GM18498 (cell line): ENCODE results near the gene POU2F3.

Experiments
- ATAC-seq: cut with Tn5 transposase; IDR thresholded peaks from one replicate; pipeline ENCODE4 v1.9.1; 2021; ENCODE audit warnings: mild to moderate bottlenecking, moderate library complexity; ENCODE audit not compliant: unreplicated experiment

The POU2F3 gene

DNA sequence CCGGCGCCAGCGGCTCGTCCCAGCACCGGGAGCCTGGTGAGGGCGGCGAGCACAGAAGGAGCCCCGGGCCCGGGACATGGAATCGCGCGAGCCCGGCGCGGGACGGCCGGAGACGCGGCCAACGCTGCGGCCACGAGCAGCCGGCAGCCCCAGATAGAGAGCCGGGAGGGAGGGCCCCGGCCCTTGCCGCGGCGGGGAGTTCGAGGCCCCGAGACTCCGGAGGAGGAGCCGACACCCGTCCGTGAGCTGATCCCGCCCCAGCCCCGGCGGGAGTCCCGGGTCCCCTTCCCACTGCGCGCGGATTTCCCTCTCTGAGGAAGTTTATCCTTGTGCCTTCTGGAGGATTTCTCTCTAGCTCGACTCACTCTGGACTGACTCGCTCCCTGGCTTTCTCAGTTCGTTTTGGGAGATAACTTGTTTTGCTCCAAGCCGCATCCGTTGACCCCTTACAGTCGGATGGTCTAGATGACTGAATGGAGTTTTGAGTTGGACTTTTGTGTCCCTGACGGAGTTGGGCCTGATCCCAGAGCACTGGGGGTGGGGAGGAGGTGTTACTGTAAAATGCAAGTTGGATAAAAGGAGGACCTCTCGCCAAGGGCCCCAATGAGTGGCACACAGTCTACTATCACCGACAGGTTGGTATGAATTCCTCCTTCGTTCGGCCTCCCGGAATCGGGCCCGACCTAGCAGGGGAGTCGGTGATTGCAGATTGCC lies 96.9 kb downstream of the POU2F3 start:
- ATAC-seq, result peak; percentile 35

DNA sequence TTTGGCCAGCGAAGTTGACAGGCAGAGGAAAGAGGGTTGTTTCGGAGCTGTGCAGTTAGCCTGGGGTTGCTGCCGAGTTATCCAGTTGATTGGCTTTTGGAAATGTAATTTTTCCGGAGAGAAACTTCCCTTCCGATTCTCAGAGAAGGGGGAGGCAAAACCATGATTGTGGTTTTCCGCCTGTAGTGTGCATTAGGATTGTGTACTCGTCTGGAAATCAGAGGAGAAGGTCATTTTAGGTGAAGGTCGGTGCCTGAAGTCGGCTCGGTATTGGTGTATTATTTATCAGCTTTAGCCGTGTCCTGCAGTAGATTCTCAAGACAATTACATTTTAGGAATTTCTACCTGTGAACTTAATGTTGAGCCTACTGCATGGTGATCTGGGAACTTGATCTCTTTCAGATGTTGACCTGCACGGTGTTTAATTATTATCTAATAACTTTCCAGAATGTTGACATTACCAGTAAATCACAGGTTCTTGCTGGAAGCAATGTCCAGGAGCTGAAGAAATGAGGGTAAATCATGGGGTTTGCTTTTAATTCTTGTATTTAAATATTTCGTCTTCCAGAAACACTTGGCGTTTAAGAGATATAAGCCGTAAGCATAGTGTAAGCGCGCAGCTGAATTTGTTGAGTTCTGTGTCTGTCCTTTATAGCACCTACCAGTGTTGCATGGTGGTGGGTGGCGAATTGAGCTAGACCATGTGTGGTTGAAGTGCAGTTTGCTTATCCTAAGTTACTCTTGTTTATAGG lies 97.6 kb downstream of the POU2F3 start:
- ATAC-seq, result no peak

DNA sequence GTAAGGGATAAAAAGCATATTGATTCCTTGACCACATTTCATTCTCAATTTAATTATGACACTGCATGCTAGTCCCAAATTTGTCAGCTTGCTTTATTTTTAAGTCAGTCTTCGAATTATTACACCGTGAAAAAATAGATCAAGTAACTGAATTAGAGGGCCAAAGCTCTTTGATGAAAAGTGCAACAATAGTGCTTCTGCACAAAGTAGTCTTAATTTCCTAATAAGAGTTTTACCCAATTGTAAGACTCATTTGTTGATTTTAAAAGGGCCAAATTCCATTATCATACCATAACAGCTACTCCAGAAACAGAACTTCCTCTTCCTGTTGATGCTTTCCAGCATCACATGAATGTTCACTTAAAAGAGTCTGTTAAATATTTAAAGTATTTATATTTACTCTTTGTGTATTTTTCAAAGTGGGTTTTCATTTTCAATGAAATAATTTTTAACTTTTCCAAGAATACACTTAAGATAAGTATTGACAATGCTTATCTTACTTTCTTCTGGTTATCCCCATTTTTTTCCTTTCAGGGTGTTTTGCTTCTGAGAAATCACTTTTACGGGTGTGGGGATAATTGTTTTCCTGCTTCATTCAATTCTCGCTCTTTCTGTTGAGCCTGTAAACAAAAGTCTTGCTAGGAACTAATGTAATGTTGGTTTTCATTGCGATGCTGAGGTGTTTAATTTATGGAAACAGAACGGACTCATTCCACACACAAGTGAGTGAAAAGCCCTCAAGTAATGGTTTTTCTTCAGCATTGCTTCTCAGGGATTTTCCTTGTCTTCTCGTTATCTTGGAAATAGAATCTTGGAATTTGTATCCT lies 98.4 kb downstream of the POU2F3 start:
- ATAC-seq, result no peak

DNA sequence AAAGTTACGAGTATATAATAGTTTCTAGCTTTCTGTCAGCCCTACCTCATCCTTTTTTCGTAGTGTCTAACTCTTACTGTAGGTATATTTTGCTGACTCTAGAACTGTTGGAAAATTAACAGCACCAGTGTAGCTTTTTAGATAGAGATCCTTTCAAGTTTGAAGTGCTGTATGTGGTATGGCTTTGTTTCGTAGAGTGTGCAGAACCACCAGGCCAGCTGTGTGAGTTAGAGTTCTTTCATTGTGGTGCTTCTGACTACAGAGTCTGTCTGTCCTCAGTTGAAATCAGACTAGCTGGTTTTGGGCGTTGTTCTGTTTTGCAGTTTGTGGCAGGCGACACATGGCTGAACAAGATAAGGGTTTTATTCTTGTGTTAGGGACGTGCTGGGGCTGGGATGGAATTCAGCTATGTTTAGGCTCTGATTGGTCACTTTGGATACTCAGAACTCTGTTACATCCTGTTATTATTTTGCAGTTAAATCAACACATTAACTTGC lies 99.5 kb downstream of the POU2F3 start:
- ATAC-seq, result no peak

DNA sequence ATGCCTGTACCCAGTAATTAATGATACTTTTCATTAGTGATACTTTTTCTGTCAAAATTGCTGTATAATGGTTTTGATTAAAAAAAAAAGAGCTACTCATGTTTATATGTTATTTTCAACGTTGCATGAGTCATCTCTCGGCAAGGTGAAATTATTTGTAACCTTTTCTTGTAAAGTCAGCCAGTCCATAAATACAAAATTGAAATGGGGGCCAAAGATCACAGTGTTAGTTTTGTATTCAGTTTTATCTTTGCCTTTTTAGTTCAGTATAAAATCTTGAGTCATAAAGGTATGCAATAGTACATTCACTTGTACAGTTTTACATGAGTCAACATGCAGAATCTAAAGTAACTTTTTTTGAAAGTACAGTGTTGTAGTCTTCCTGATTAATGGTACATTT lies 100.6 kb downstream of the POU2F3 start:
- ATAC-seq, result no peak

DNA sequence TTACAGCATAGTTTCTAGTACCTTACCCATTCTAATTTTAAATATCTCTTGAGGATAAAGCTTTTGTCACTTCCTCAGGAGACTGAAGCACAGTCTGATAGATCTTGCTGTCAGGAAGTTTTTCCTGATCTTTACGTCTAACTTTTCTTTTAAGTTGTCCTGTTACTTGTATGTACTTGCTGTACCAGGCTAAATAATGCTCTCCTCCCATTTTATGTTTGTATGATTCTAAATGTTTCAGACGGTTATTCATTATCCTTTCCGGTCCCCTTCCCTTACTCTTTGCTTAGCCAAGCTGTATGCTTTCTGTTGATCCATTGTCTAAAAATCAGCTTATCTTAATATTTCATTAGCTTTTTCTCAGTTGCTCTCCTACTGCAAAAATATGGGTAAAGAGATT lies 102.3 kb downstream of the POU2F3 start:
- no peak for ATAC-seq

DNA sequence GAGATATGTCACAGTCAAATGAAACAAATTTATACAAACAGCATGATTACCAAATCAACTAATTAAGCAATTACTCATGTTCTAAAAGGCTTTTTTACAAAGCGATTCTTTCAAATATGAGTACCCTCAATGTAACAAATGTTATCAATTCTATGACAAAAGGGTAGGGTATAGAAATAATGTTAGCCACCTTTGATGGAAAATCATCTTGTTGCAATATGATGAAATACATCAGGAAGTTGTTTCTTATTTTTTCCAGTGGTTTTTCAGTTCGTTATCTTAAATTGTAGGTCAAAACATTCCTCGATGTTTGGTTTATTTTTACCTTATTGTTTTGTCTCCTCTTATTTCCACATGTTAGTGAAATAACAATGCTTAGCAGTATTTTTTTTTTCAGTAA lies 102.7 kb downstream of the POU2F3 start:
- ATAC-seq, result no peak

DNA sequence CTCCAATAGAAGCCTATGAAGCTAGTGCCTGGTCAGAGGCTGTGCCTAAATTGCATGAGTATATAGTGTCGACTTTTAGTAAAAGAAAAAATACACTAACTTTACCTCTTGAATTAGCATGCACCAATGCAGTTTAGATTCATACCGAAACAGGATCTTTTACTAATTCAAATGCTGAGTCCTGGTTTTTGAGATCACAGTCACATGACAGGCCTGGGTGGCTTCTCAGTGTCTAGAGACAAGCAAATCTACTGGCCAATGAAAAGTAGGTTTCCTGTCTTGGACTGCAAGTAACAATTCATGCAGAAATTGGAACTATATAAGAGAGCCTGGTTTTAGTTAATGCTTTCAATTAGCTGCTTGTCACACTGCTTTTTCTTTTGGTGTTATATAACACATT lies 103.5 kb downstream of the POU2F3 start:
- ATAC-seq, result peak; percentile 44

DNA sequence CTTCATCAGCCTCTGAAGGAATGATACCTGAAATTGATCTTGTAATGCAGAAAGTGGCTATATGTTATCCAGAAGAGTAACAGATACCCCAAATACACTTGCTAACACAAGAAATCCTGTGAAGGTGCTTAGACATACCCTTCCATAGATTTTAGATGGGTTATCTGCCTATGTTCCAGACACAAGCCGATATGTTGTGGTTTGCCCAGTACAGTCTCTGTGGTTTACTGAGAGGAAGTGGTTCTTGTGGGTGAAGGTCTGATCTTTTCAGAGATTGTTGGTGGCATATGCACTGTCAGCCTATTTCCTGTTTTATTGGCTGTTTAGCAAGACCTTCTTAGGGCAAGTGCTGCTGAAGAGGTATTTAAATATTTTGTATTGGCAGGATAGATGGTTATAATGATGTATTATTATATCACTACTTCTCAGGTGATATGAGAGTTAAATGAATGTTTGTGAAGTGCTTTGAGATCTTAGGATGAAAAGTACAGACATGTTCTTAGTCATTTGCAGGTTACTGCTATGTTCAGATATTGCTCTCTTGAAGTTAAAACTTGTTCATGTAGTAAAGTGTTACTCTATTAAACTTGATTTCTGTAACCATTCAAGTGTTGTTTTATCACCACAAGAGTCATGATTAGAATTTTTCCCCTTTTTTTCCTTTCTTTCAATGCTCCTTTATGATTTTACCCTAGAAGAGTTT lies 104.5 kb downstream of the POU2F3 start:
- peak; percentile 90 for ATAC-seq

DNA sequence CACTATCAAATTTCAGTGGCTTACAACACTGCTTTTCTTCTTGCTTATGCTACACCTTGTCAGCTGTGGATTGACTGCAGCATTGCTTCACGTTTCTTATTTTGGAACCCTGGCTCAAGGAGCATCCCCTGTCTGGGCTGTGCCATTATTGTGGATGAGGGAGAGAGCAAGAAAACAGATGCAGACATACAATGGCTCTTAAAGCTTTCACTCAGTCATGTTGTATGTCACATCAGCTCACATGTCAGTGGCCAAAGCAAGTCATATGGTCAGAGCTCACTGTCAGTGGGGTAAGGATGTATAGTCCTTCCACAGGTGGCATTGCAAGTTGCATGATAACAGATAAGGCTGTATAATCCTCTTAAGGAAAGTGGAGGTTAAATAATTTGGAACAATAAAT lies 106.3 kb downstream of the POU2F3 start:
- no peak for ATAC-seq

DNA sequence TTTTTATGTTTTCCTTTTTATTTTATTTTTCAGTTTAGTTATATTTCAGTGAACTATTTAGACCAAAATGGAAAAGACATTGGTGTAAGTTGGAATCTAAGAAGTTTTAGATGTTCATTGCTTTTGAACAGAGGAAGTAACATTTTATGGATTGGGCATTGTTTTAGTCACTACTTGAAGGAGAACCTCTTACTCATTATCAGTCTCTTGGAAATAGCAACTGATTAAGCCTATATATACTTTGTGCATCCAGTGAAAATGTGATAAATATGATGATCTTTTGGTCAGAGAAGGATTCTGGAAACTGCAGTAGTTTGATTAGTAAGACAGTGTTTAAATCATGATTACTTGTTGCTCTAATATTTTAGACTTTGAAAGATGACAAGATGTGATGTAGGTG lies 110.7 kb downstream of the POU2F3 start:
- no peak for ATAC-seq

DNA sequence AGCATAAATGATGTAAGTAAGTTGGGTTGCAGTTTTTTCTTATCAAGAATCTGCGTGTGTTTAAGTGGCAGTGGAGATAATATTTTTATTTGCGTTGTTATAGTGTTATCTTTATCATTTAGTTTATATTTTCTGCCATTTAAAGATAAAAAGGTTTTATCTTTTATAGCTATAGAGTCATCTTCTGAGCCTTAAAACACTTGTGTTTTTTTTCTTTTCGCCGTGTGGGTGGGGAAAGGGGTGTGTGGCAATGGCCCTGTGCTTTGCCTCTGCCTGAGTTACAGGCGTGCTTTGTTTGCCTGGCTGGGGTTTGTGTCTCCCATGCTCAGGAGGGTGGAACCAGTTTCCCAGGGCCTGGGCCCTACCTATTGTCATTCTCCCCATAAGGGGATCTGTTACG lies 112.5 kb downstream of the POU2F3 start:
- no peak for ATAC-seq

DNA sequence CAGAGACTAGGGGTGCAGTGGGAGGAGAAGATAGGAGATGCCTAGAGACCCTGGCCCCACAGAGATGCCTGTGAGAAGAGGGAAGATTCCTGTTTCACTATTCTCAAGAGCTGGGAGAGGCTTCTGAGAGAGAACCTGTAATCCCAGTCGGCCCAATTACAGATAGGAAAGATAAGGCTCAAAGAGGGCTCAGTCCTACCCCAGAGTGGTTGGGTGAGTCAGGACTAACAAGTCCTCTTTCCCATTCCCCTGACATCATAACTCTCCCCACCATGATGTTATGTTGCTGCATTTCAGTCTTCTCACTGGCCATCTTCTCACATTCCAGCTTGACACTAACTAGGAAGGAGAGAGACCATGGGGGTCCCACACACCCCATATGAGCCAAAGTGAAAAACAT lies 114.1 kb downstream of the POU2F3 start:
- no peak for ATAC-seq

DNA sequence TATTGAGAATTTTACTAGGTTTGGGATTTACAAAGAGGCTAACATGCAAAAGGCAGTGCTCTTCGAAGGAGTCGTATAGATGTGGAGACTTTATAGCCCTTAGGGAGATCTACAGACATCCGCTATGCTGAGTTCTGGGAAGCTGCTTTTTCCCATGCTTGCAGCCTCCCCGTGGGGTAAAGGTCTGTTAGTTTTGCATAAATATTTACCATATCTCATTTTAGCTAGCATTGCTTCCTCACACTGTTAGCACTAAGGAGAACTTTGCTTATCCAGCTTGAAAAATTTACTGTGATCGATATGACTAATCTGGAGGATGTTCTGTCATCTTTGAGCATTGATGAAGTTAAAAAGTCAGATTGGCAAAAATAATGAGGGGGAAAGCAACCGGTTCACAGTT lies 114.8 kb downstream of the POU2F3 start:
- ATAC-seq, result no peak

DNA sequence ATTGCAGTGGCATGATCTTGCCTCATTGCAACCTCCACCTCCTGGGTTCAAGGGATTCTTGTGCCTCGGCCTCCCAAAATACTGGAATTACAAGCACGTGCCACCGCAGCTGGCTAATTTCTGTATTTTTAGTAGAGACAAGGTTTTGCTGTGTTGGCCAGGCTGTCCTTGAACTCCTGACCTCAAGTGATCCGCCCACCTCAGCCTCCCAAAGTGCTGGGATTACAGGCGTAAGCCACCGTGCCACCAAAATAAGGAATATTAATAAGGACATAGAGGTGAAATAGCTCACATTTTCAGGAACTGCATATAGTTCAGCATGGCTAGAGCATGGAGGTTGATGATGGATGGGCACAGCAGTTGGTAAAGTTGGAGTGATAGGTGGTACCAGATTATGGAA lies 117.7 kb downstream of the POU2F3 start:
- ATAC-seq, result no peak

DNA sequence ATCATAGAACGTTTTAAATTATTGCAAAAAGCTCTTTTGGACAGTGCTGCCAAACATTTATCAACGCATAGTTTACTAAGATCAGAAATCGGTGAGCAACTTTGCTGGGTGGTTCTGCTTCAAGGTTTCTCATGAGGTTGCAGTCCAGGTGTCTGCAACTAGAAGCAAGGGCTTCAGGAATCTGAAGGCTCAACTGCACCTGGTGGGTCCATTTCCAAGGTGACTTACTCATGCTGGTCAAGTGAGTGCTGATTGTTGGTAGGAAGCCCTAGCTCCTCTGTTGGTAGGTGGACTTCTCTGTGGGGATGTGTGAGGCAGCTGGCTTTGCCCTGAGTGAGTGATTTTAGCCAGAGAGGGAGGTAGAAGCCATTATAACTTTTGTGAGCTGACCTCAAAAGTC lies 118.8 kb downstream of the POU2F3 start:
- ATAC-seq, result no peak

DNA sequence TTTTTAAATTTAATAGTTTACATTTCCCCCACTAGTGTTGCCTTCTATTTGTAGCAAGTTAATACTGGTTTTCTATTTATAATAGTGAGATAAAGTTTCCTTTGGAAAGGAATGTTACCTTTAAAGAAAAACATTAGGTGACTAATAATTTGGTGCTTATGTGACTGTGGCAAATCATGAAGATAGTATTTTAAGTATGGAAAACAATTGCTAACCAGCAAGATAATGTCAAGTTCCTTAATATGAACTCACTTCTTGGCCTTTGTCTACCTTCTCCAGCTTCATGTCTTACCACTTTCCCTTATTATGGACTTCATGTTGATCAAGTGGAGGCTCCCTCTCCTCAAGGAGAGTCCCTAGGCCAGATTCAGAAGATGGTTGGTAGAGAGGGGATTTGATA lies 123.5 kb downstream of the POU2F3 start:
- ATAC-seq, result no peak

DNA sequence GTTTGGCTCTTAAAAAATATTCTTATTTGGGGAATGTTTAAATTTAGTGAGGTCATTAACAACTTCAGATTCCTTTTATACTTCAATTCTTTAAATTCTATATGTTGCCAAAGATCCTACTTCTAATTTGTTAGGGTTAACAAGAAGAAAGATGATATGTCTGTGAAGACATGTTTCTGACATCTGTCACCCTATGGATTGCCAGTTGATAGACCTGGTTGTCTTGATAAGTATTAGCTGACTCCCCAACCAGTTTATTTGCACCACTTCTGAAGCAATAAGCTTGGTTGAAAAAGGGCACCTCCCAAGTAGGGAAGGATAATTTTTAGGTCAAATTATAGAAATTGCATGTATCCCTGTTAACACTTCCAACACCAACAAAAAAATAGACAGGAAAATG lies 125.6 kb downstream of the POU2F3 start:
- ATAC-seq, result no peak
